MM.1S (cell line): Measurements from ENCODE around the gene F7.

Source experiments
- EZH2 ChIP-seq: fragments of 300-600 bp; sonication (generic); optimal IDR thresholded peaks from 2 replicates; pipeline ENCODE3; 2017; ENCODE audit warnings: low read depth, mild to moderate bottlenecking, antibody characterized with exemption, low read length, mixed read lengths
- TF ChIP-seq, protein P1 (sequence below): fragments of 300-600 bp; sonication (generic); IDR thresholded peaks from 2 replicates; pipeline ENCODE4 v1.5.1; 2016; ENCODE audit warnings: antibody characterized with exemption, low read length, mixed read lengths

GRCh38 chr13:113148407-113148806 lies 42.8 kb downstream of the F7 start:
- TF ChIP-seq, protein P1, sequence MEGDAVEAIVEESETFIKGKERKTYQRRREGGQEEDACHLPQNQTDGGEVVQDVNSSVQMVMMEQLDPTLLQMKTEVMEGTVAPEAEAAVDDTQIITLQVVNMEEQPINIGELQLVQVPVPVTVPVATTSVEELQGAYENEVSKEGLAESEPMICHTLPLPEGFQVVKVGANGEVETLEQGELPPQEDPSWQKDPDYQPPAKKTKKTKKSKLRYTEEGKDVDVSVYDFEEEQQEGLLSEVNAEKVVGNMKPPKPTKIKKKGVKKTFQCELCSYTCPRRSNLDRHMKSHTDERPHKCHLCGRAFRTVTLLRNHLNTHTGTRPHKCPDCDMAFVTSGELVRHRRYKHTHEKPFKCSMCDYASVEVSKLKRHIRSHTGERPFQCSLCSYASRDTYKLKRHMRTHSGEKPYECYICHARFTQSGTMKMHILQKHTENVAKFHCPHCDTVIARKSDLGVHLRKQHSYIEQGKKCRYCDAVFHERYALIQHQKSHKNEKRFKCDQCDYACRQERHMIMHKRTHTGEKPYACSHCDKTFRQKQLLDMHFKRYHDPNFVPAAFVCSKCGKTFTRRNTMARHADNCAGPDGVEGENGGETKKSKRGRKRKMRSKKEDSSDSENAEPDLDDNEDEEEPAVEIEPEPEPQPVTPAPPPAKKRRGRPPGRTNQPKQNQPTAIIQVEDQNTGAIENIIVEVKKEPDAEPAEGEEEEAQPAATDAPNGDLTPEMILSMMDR: no peak
- no peak for TF ChIP-seq EZH2
